Activated CD8-positive, alpha-beta memory T cell treated with anti-CD3 and anti-CD28 coated beads, Interleukin-2, amount 50 U/mL, for 48 hours (primary cell): ENCODE results near the gene ZDHHC1.

Experiments
- DNase-seq: peaks from one replicate; pipeline ENCODE4 v3.0.0-alpha.2; 2020

Gene ZDHHC1

DNA sequence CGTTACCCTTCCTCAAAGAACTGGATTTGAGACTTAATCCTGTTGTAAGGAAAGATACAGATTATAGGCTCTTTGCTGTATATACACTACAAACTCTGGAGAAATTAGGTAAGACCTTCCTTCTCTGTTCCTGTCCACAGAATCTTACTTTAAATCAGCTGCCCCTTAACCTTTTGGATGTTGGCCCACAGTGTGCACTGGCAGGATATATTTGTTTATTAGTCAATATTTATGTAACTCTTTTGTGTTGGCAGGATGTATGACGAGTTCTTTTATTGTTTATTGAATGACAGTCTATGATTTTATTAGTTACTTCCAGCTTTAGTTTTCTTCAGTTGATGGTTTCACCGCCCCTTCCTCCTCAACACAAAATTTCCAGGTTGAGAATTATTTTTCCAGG, 69.9 kb downstream of the ZDHHC1 start:
- no peak for DNase-seq

DNA sequence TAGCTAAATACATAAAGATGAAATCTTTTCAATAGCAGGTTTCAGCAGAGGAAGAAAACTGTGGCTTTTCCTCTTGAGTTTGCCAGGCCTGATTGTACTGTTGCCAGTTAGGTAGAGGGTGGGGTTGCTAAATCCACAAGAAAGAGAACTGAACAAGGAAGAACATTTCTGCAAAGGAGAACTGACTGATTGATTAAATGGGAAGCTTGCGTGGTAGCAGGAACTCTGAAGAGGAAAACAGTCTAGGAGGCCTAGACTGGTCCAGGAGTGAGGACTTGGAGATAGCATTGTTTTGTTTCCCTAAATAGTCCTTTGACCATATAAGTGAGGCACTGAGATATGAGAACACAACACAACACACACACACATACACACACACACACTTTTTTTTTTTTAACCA, 70.9 kb downstream of the ZDHHC1 start:
- no peak for DNase-seq
